Measurements from ENCODE around the gene ADAM11. TPM values are rescaled to one million over a fixed set of nuclear protein-coding genes. Genes with fewer than 3 reads are reported as not detected.

The ADAM11 gene, protein sequence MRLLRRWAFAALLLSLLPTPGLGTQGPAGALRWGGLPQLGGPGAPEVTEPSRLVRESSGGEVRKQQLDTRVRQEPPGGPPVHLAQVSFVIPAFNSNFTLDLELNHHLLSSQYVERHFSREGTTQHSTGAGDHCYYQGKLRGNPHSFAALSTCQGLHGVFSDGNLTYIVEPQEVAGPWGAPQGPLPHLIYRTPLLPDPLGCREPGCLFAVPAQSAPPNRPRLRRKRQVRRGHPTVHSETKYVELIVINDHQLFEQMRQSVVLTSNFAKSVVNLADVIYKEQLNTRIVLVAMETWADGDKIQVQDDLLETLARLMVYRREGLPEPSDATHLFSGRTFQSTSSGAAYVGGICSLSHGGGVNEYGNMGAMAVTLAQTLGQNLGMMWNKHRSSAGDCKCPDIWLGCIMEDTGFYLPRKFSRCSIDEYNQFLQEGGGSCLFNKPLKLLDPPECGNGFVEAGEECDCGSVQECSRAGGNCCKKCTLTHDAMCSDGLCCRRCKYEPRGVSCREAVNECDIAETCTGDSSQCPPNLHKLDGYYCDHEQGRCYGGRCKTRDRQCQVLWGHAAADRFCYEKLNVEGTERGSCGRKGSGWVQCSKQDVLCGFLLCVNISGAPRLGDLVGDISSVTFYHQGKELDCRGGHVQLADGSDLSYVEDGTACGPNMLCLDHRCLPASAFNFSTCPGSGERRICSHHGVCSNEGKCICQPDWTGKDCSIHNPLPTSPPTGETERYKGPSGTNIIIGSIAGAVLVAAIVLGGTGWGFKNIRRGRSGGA
- total RNA-seq (2021; fragmentation: NEBNext Ultra II Directional; extraction: Animal tissue kit (Norgen Biotek cat#: 25700)) (2.8 and 2.9 TPM in 2 replicates), polyA plus RNA-seq (2011; rRNA removed) (2.3 and 2.7 TPM in 2 replicates), polyA minus RNA-seq (2011; rRNA and poly(A)+ RNA removed) (1.6 and 1.8 TPM in 2 replicates)
- polyA plus RNA-seq (2011; cell fraction: cytosol; rRNA removed) = 2.4 TPM
- polyA plus RNA-seq (2011; cell fraction: nucleus; rRNA removed) = 21.8 TPM
- polyA plus RNA-seq (2012, experiment 1 of 2) = 3.5 to 5.7 TPM (median 4.1 TPM) in 4 replicates
- polyA plus RNA-seq (2012, experiment 2 of 2) = 2.1 TPM
- polyA plus RNA-seq (2013, experiment 1 of 2) = 1.1 TPM
- 0.92 TPM for polyA plus RNA-seq (2013, experiment 2 of 2)
- polyA minus RNA-seq (2011; cell fraction: cytosol; rRNA and poly(A)+ RNA removed) = 2.6 TPM
- 3.7 TPM for polyA minus RNA-seq (2011; cell fraction: nucleus; rRNA and poly(A)+ RNA removed)
- long read RNA-seq, experiment 1, partial matches to known transcripts = 0 of 3 reads
- long read RNA-seq, experiment 1, other reads (novel, unspliced or antisense) = 3 of 3 reads
- long read RNA-seq, experiment 2, partial matches to known transcripts = 0 of 1 reads
- long read RNA-seq, experiment 2, other reads (novel, unspliced or antisense) = 1 of 1 reads

GRCh38 chr17:44758414-44759085 lies at the start of gene ADAM11:
Gene ADAM11, plus strand, starts transcription at chr17:44758988. Its CDS starts 212 bp downstream, at chr17:44759200.
- DNase-seq (ENCODE audit: low read depth in 1 of 2, low spot score in 2 of 2) = peak in 1 of 2 experiments; percentile 80
- TF ChIP-seq HDAC6 (IDR thresholded peaks at IDR 0.05; ENCODE audit: low read depth, low read length) (no peak), PHF8 (conservative IDR thresholded peaks at IDR 0.05; ENCODE audit: low read depth, low read length) (no peak), FOSL1 (IDR thresholded peaks at IDR 0.05; ENCODE audit: insufficient read depth, low read depth, low read length) (no peak), CEBPB (IDR thresholded peaks at IDR 0.05; ENCODE audit: low read depth, low read length) (no peak), CBX5 (IDR thresholded peaks at IDR 0.05; ENCODE audit: low read depth, low read length) (no peak)

More at GRCh38 chr17:44758414-44759085, at the start of gene ADAM11:
- peak within 1 kb of the TSS; percentile 38; the same call in 1 of the 2 replicates for H4K8ac ChIP-seq (ENCODE audit: extremely low read depth, insufficient read depth, low read length)
- H3K4me2 ChIP-seq (ENCODE audit: insufficient read depth in 1 of 2, low read depth in 2 of 2, low read length in 2 of 2) = peak within 1 kb of the TSS; percentile 56 to 88
- H3K4me1 ChIP-seq (replicated peaks in 1 of 4; ENCODE audit: control insufficient read depth in 3 of 4, insufficient read depth in 4 of 4, low read length in 3 of 4) = peaks cover 0 to 7% (median 2%) of the 10 kb centered on the region in 4 experiments; a peak in 4 of 7 replicates
- H3K4ac ChIP-seq (replicated peaks; ENCODE audit: insufficient read length, low read depth, low read length) = no peak within 1 kb of the TSS
- H3K23ac ChIP-seq (ENCODE audit: insufficient read length) = no peak within 1 kb of the TSS
- peaks cover 8% of the 10 kb centered on the region; the same call in 1 of the 2 replicates for H3K23me2 ChIP-seq (ENCODE audit: low read depth, low read length)
- no peak within 1 kb of the TSS for H4K5ac ChIP-seq (ENCODE audit: insufficient read length, low read depth, low read length)
- H3K56ac ChIP-seq (replicated peaks; ENCODE audit: insufficient read length, low read depth, low read length) = no peak within 1 kb of the TSS
- no peak within 1 kb of the TSS for H2BK15ac ChIP-seq (ENCODE audit: low read length)
- FAIRE-seq = no peak
- peaks cover 25 to 40% (median 34%) of the 10 kb centered on the region in 4 experiments for H3K27me3 ChIP-seq (replicated peaks in 1 of 4; ENCODE audit: control insufficient read depth in 3 of 4, extremely low read depth in 1 of 4, insufficient read depth in 3 of 4, low read length in 3 of 4)
- no peak within 1 kb of the TSS for H2BK120ac ChIP-seq (replicated peaks; ENCODE audit: low read depth, low read length)
- 0 out of 2 replicates have a peak within 1 kb of the TSS, but pooled peaks have one; percentile 17 for H2BK12ac ChIP-seq (ENCODE audit: low read depth, low read length)
- peaks cover 0 to 2% of the 10 kb centered on the region in 2 experiments for H4K20me1 ChIP-seq (replicated peaks in 1 of 2; ENCODE audit: control insufficient read depth in 1 of 2, insufficient read depth in 2 of 2, low read length in 2 of 2)
- 11% methylated on average over 22 of the region's 74 CpGs; no CpG with 5 or more reads in 1 of the 2 experiments for WGBS, 2 experiments (ENCODE audit: extremely low coverage in 1 of 2, insufficient coverage in 1 of 2, insufficient read length in 1 of 2, insufficient replicate concordance in 2 of 2, low coverage in 1 of 2, low lambda C conversion rate in 2 of 2, missing lambda C conversion rate in 1 of 2)
- H3K18ac ChIP-seq (ENCODE audit: extremely low read depth, low read length) = no peak within 1 kb of the TSS; the same call in 1 of the 2 replicates
- ChIA-PET CTCF (ENCODE audit: partially characterized antibody) (interaction anchor here (1.0 to 2.5 kb wide), 5 partner anchors 11 to 108 kb away, joined by 3 to 9 read pairs (median 5); no protein-coding TSS in a partner anchor), POLR2A (ENCODE audit: partially characterized antibody) (interaction anchor here (0.6 to 5.1 kb wide), 3 partner anchors 10 to 117 kb away, joined by 3 to 17 read pairs (median 11); no protein-coding TSS in a partner anchor)
- peak within 1 kb of the TSS in 1 of 4 experiments; percentile 24; a peak in 1 of 7 replicates for H3K9ac ChIP-seq (replicated peaks in 1 of 4; ENCODE audit: extremely low read depth in 1 of 4, low read depth in 3 of 4, low read length in 3 of 4)
- no peak within 1 kb of the TSS for H2AK5ac ChIP-seq (ENCODE audit: low read depth, low read length)
- no peak within 1 kb of the TSS for H2BK20ac ChIP-seq (ENCODE audit: low read length)
- no peak within 1 kb of the TSS for H4K91ac ChIP-seq (replicated peaks; ENCODE audit: insufficient read length, low read length)
- no peak within 1 kb of the TSS for H2BK5ac ChIP-seq (ENCODE audit: low read depth, low read length)
- H3K36me3 ChIP-seq (ENCODE audit: control insufficient read depth in 2 of 4, insufficient read depth in 4 of 4, low read length in 3 of 4) = no peaks in the 10 kb centered on the region
- no peak within 1 kb of the TSS for H3K27ac ChIP-seq (ENCODE audit: low read depth, low read length)
- no peak within 1 kb of the TSS for H3K14ac ChIP-seq (ENCODE audit: insufficient read length)
- H3K79me2 ChIP-seq (ENCODE audit: control insufficient read depth in 1 of 2, insufficient read depth in 2 of 2, low read length in 2 of 2) = no peaks in the 10 kb centered on the region
- peak within 1 kb of the TSS; percentile 24 to 68 (median 42) for H3K4me3 ChIP-seq (ENCODE audit: extremely low read depth in 1 of 4, insufficient read depth in 2 of 4, low read depth in 3 of 4, low read length in 4 of 4)
- H3K9me3 ChIP-seq (ENCODE audit: insufficient read depth in 2 of 2, low read depth in 1 of 2, low read length in 1 of 2) = no peaks in the 10 kb centered on the region
- H3K79me1 ChIP-seq (ENCODE audit: low read depth, low read length) = no peaks in the 10 kb centered on the region
- no peak within 1 kb of the TSS; the same call in 1 of the 2 replicates for H2AFZ ChIP-seq (ENCODE audit: low read length)

Measured in H1 (cell line).